HCT116 (cell line): ENCODE results near the gene RGS19. TPM values are rescaled to one million over a fixed set of nuclear protein-coding genes. Genes with fewer than 3 reads are reported as not detected.

Source experiments
- ATAC-seq: fragments of 200-7000 bp; cut with Tn5 transposase; 2 replicates; pipeline ENCODE4 v1.9.1; 2020; ENCODE audit warnings: mild to moderate bottlenecking, moderate library complexity
- BruUV-seq: library from RNA; stranded (reverse); fragments of 400-500 nt; replicated peaks from 2 replicates; lab custom pipeline; 2021; lab: Mats Ljungman, UMichigan
- CTCF ChIA-PET: fragments of 300-600 bp; sonication (Branson Sonifier 250); formaldehyde crosslinking; loops from one replicate; lab custom pipeline; 2021; ENCODE audit warnings: antibody characterized with exemption; lab: Charles Lee
- POLR2A ChIA-PET: fragments of 300-600, 350-600 bp; sonication (Branson Sonifier 250); formaldehyde crosslinking; loops from one replicate; lab custom pipeline; 2021; ENCODE audit warnings: antibody characterized with exemption; lab: Charles Lee
- RAD21 ChIA-PET, 2 experiments: fragments of 300-600 bp; sonication (Branson Sonifier 250); formaldehyde crosslinking; loops; one replicate each; lab custom pipeline; 2023; ENCODE audit warnings: low total read pairs in 2 of 2; ENCODE audit not compliant: uncharacterized antibody in 2 of 2, unreplicated experiment in 2 of 2, low non-redundant PET in 1 of 2; lab: Charles Lee
- DNase-seq: peaks from one replicate; pipeline ENCODE4 v3.0.0-alpha.2; 2010; ENCODE audit warnings: low read depth, low spot score
- H2AFZ ChIP-seq: fragments of 200-600 bp; shearing (Covaris generic), sonication (generic); 2 replicates; pipeline ENCODE4 v1.6.1; 2017; ENCODE audit warnings: low read depth, mixed run types, mixed read lengths, antibody characterized with exemption, low read length; ENCODE audit not compliant: poor library complexity, severe bottlenecking
- H3K27ac ChIP-seq: 2 replicates; pipeline ENCODE4 v1.5.1; 2012; ENCODE audit warnings: low read depth, low read length
- H3K27me3 ChIP-seq: fragments of 200-600 bp; sonication (generic); 2 replicates; pipeline ENCODE4 v1.6.1; 2016; ENCODE audit warnings: mixed run types, low read length, mixed read lengths; ENCODE audit not compliant: insufficient read depth
- H3K36me3 ChIP-seq, 2 experiments: fragments of 200-500 bp in 1 of 2; fragments of 200-600 bp in 1 of 2; sonication (Bioruptor generic) in 1 of 2; sonication (generic) in 1 of 2; 2 replicates each; pipeline versions ENCODE4 v1.5.1 to v1.6.1; 2014 to 2016; ENCODE audit warnings: low read length in 2 of 2, inconsistent platforms in 1 of 2, mixed read lengths in 1 of 2, mixed run types in 1 of 2; ENCODE audit not compliant: insufficient read depth in 2 of 2, control insufficient read depth in 1 of 2
- H3K4me1 ChIP-seq, 2 experiments: fragments of 200-600 bp in 1 of 2; sonication (generic) in 1 of 2; 2 replicates each; pipeline versions ENCODE4 v1.5.1 to v1.6.1; 2012 to 2017; ENCODE audit warnings: low read length in 2 of 2, inconsistent platforms in 1 of 2, mild to moderate bottlenecking in 1 of 2, mixed read lengths in 1 of 2, mixed run types in 1 of 2, moderate library complexity in 1 of 2; ENCODE audit not compliant: insufficient read depth in 2 of 2, control insufficient read depth in 1 of 2
- H3K4me2 ChIP-seq: fragments of 200-600 bp; sonication (generic); 2 replicates; pipeline ENCODE4 v1.6.1; 2017; ENCODE audit warnings: mixed run types, low read length, mixed read lengths
- H3K4me3 ChIP-seq, 2 experiments: fragments of 200-600 bp in 1 of 2; sonication (generic) in 1 of 2; replicated peaks in 1 of 2; 2 replicates each; pipeline ENCODE4 v1.5.1; 2011 to 2016; ENCODE audit warnings: low read length in 2 of 2, control low read depth in 1 of 2, low read depth in 1 of 2, mild to moderate bottlenecking in 1 of 2, mixed read lengths in 1 of 2, mixed run types in 1 of 2
- H3K79me2 ChIP-seq: fragments of 200-600 bp; sonication (generic); 2 replicates; pipeline ENCODE4 v1.6.1; 2017; ENCODE audit warnings: mild to moderate bottlenecking, mixed run types, low read length, moderate library complexity, mixed read lengths; ENCODE audit not compliant: insufficient read depth
- H3K9ac ChIP-seq: fragments of 200-600 bp; sonication (generic); 2 replicates; pipeline ENCODE4 v1.6.1; 2016; ENCODE audit warnings: low read length, mixed read lengths
- H3K9me2 ChIP-seq: fragments of 200-600 bp; sonication (generic), shearing (Covaris generic); 2 replicates; pipeline ENCODE4 v1.6.1; 2017; ENCODE audit warnings: mixed run types, mild to moderate bottlenecking, moderate library complexity; ENCODE audit not compliant: insufficient read depth
- H3K9me3 ChIP-seq, 2 experiments: fragments of 200-500 bp in 1 of 2; fragments of 200-600 bp in 1 of 2; sonication (Bioruptor generic) in 1 of 2; sonication (generic) in 1 of 2; 2 replicates each; pipeline ENCODE4 v1.6.1; 2014 to 2017; ENCODE audit warnings: low read length in 2 of 2, mixed read lengths in 2 of 2, inconsistent platforms in 1 of 2, low read depth in 1 of 2, mild to moderate bottlenecking in 1 of 2, mixed run types in 1 of 2, moderate library complexity in 1 of 2; ENCODE audit not compliant: control insufficient read depth in 1 of 2, insufficient read depth in 1 of 2
- H4K20me1 ChIP-seq: fragments of 200-600 bp; sonication (generic), shearing (Covaris generic); 2 replicates; pipeline ENCODE4 v1.6.1; 2017; ENCODE audit warnings: mixed run types, mild to moderate bottlenecking, moderate library complexity; ENCODE audit not compliant: insufficient read depth
- CEBPB ChIP-seq: IDR thresholded peaks from 2 replicates; pipeline ENCODE4 v1.6.1; 2012; ENCODE audit warnings: low read depth
- EGR1 ChIP-seq: IDR thresholded peaks from 2 replicates; pipeline ENCODE4 v1.6.1; 2012; ENCODE audit warnings: low read depth
- ELF1 ChIP-seq: IDR thresholded peaks from 2 replicates; pipeline ENCODE4 v1.6.1; 2012; ENCODE audit warnings: low read depth, borderline replicate concordance
- EZH2 ChIP-seq: fragments of 200-600 bp; sonication (generic); IDR thresholded peaks from 2 replicates; pipeline ENCODE4 v1.6.1; 2017; ENCODE audit warnings: antibody characterized with exemption, mixed run types
- FOSL1 ChIP-seq: IDR thresholded peaks from 2 replicates; pipeline ENCODE4 v1.6.1; 2012; ENCODE audit warnings: low read depth
- POLR2A ChIP-seq: IDR thresholded peaks from 2 replicates; pipeline ENCODE4 v1.7.0; 2011; ENCODE audit warnings: borderline replicate concordance; ENCODE audit not compliant: insufficient read depth, insufficient read length; ENCODE audit errors: extremely low read depth
- SIN3A ChIP-seq: IDR thresholded peaks from 2 replicates; pipeline ENCODE4 v1.6.1; 2012; ENCODE audit warnings: low read depth
- SP1 ChIP-seq: IDR thresholded peaks from 2 replicates; pipeline ENCODE4 v1.6.1; 2012; ENCODE audit warnings: low read depth
- SRF ChIP-seq: IDR thresholded peaks from 2 replicates; pipeline ENCODE4 v1.6.1; 2012; ENCODE audit warnings: low read depth
- TCF7L2 ChIP-seq: IDR thresholded peaks from 2 replicates; pipeline ENCODE4 v1.7.0; 2011; ENCODE audit warnings: borderline replicate concordance, inconsistent platforms; ENCODE audit not compliant: insufficient read depth, insufficient read length; ENCODE audit errors: extremely low read depth
- YY1 ChIP-seq: IDR thresholded peaks from 2 replicates; pipeline ENCODE4 v1.6.1; 2011; ENCODE audit warnings: low read length, low read depth, moderate library complexity, mild to moderate bottlenecking; ENCODE audit not compliant: insufficient replicate concordance; ENCODE audit errors: extremely low read depth
- ZFX ChIP-seq: fragments of 450-650 bp; IDR thresholded peaks from 2 replicates; pipeline ENCODE4 v1.6.1; 2017
- intact Hi-C: fragments of 100-400 bp; cut with micrococcal nuclease; formaldehyde crosslinking; loops from 2 replicates; pipeline ENCODE4 v1.10.0; 2022
- total RNA-seq: library from RNA; stranded (reverse); gene quantifications from one replicate; pipeline ENCODE4 v1.2.1, GENCODE V29; 2021; ENCODE audit not compliant: unreplicated experiment
- TF ChIP-seq, protein P1 (sequence below), 3 experiments: fragments of 200-600 bp in 1 of 3; sonication (generic) in 1 of 3; IDR thresholded peaks in 2 of 3; conservative IDR thresholded peaks in 1 of 3; 2 replicates each; pipeline ENCODE4 v1.5.1; 2012 to 2017; ENCODE audit warnings: low read depth in 2 of 3, low read length in 2 of 3, antibody characterized with exemption in 1 of 3, borderline replicate concordance in 1 of 3, control low read depth in 1 of 3, mild to moderate bottlenecking in 1 of 3, mixed read lengths in 1 of 3, mixed run types in 1 of 3, moderate library complexity in 1 of 3; ENCODE audit not compliant: insufficient read depth in 1 of 3
- TF ChIP-seq, protein P2 (sequence below): IDR thresholded peaks from 2 replicates; pipeline ENCODE4 v1.6.1; 2011; ENCODE audit warnings: mild to moderate bottlenecking, low read length, moderate library complexity; ENCODE audit not compliant: insufficient replicate concordance; ENCODE audit errors: extremely low read depth

Gene RGS19
- total RNA-seq, 1 experiment from 2014 or later, result 21.4 TPM

DNA sequence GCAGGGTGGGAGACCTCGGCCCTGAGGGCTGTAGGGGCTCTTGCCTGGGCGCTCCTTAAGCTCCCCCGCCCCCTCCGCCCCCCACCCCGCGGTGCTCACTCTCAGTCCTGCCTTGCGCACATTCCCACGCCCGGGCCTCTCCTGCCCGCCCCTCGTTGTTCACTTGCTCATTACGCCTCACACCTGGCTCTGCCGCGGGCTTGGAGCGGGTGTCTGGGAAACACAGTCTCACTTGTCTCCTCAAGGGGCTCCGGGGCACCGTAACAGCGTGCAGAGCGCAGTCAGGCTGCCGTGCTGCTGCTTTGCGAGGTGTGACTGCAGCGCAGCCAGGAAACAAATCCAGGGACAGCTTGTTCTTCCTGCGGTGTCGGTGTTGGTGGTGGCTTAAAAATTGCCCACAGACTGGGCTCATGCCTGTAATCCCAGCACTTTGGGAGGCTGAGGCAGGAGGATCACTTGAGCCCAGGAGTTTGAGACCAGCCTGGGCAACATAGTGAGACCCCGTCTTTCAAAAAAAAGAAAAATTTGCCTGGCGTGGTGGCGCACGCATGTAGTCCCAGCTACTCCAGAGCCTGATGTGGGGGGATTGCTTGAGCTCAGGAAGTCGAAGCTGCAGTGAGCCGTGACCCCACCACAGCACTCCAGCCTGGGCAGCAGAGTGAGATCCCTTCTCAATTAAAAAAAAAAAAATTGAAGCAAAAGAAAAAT lies 23.5 kb upstream of the RGS19 start:
- peak overlapping the region; percentile 93 for H3K4me2 ChIP-seq
- no peaks in the 10 kb centered on the region for H3K27me3 ChIP-seq
- no peaks in the 10 kb centered on the region for H3K9me2 ChIP-seq
- BruUV-seq, result no TSS peak
- H3K36me3 ChIP-seq, result no peaks in the 10 kb centered on the region
- H3K27ac ChIP-seq, result 0 out of 2 replicates have a peak overlapping the region, but pooled peaks have one; percentile 43
- H3K79me2 ChIP-seq, result no peaks in the 10 kb centered on the region
- peak overlapping the region; percentile 68 to 69 for H3K4me3 ChIP-seq
- DNase-seq, result no peak
- TF ChIP-seq, protein P1, sequence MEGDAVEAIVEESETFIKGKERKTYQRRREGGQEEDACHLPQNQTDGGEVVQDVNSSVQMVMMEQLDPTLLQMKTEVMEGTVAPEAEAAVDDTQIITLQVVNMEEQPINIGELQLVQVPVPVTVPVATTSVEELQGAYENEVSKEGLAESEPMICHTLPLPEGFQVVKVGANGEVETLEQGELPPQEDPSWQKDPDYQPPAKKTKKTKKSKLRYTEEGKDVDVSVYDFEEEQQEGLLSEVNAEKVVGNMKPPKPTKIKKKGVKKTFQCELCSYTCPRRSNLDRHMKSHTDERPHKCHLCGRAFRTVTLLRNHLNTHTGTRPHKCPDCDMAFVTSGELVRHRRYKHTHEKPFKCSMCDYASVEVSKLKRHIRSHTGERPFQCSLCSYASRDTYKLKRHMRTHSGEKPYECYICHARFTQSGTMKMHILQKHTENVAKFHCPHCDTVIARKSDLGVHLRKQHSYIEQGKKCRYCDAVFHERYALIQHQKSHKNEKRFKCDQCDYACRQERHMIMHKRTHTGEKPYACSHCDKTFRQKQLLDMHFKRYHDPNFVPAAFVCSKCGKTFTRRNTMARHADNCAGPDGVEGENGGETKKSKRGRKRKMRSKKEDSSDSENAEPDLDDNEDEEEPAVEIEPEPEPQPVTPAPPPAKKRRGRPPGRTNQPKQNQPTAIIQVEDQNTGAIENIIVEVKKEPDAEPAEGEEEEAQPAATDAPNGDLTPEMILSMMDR (IDR thresholded peaks at IDR 0.05 in 2 of 3, conservative IDR thresholded peaks at IDR 0.05 in 1 of 3; ENCODE audit: borderline replicate concordance in 1 of 3, insufficient read depth in 1 of 3, low read depth in 2 of 3, low read length in 2 of 3), result no peak
- TF ChIP-seq ZFX, result no peak
- no peak for TF ChIP-seq SIN3A
- no peak for TF ChIP-seq SRF
- TF ChIP-seq FOSL1, result no peak
- TF ChIP-seq POLR2A, result no peak
- TF ChIP-seq ELF1, result no peak
- TF ChIP-seq YY1, result no peak
- no peak for TF ChIP-seq SP1
- TF ChIP-seq TCF7L2, result no peak
- TF ChIP-seq EGR1, result no peak
- no peak for TF ChIP-seq EZH2
- TF ChIP-seq CEBPB, result no peak
- TF ChIP-seq, protein P2, sequence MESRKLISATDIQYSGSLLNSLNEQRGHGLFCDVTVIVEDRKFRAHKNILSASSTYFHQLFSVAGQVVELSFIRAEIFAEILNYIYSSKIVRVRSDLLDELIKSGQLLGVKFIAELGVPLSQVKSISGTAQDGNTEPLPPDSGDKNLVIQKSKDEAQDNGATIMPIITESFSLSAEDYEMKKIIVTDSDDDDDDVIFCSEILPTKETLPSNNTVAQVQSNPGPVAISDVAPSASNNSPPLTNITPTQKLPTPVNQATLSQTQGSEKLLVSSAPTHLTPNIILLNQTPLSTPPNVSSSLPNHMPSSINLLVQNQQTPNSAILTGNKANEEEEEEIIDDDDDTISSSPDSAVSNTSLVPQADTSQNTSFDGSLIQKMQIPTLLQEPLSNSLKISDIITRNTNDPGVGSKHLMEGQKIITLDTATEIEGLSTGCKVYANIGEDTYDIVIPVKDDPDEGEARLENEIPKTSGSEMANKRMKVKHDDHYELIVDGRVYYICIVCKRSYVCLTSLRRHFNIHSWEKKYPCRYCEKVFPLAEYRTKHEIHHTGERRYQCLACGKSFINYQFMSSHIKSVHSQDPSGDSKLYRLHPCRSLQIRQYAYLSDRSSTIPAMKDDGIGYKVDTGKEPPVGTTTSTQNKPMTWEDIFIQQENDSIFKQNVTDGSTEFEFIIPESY, result no peak
- TF ChIP-seq, all 23 proteins: peak for 0
- peak; percentile 67 for ATAC-seq
- H3K9ac ChIP-seq, result peak overlapping the region; percentile 70
- CTCF ChIA-PET, result interaction anchor here (0.6 to 1.6 kb wide), 11 partner anchors 8 to 64 kb away, joined by 3 to 8 read pairs (median 5); partner anchors contain the start of gene TCEA2
- H3K4me1 ChIP-seq, result peaks cover 4 to 13% of the 10 kb centered on the region in 2 experiments; a peak in 2 of 4 replicates
- no peaks in the 10 kb centered on the region for H4K20me1 ChIP-seq
- no peak overlapping the region for H2AFZ ChIP-seq
- RAD21 ChIA-PET, result interaction anchor here in 1 of 2 experiments (0.6 kb wide), 1 partner anchor 13 kb away, joined by 3 read pairs; no protein-coding TSS in a partner anchor
- intact Hi-C loops, result no loop called here
- no peaks in the 10 kb centered on the region for H3K9me3 ChIP-seq
- POLR2A ChIA-PET, result no interaction called here
